Retina (tissue), 1 donor: ENCODE measurements around the gene GPATCH2L.

Experiments
- DNase-seq: peaks from one replicate; pipeline ENCODE4 v3.0.0-alpha.2; 2016

GPATCH2L gene

DNA sequence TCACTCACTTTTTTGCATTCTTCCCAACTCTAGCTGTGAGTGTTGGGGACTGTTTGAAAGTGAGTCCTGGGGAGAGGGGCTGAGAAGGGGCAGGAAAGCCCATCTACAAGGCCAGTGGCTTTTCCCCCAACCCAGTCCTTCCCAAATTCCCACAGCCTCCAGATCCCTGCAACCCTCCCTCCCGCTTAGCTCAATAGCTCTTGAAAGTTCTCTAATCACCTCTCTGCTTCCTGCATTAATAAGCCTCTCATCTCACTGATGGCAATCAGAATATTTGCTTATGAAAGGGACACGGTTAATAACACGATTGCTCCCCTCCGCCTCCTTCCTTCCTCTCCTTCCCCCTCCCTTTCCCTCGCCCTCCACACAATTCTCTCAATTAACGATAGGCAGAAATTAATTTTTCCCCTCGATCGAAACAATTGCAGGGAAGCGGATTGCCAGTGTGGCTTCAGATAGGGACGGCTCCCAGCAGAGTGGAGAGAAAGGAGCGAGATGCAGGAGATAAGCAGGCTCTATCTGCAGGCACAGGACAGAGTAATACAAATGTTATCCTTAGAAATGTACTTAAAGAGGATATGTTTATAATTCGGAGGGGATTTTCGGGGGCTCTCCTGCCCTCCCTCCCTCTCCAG is 15.1 kb upstream of the GPATCH2L start:
- no peak for DNase-seq

DNA sequence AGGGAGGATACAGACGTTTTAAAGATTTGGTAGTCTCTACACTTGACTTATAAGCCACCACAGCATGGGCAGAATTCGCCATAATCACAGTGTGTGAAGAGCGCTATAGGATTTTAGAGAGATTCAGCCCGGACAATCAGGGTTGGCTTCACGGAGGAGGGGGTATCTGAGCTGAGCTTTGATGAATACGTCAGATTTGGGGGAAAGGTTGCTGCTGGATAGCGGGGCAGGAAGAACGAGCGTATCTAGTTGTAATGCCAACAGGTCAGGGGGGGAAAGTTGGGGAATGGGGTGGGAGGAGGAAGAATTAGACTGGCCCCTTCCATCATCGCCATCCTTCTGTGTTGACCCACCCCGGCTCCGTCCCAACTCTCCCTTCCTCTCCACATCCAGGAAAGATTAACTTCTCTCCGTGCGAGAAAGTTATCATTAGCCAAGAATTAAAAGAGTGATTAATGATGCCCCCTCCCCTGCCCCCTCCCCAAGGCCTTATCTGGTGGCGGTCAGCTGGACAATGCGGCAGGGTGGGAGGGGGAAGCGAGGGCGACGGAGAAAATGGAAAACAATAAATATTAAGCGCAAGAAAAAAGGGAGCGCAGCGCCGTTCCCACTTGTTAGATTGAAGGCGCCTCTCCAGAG is 13.5 kb upstream of the GPATCH2L start:
- no peak for DNase-seq

- peak; percentile 69 for DNase-seq
These were observed 12.7 kb upstream of the GPATCH2L start for GRCh38 chr14:76138758-76139723.

DNA sequence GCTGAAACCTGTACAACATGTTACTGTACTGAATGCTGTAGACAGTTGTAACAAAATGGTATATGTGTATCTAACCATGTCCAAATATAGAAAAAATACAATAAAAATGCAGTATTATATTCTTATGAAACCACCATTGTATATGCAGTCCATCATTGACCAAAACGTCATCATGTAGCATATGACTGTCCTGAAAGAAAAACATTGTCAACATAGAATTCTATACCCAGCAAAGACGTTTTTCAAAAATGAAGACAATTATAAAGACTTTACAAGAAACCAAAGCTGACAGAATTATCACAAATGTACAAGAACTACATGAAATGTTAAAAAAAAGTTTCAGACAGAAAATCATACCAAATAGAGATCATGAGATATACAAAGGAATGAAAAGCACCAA is 8.1 kb upstream of the GPATCH2L start:
- DNase-seq: no peak

DNA sequence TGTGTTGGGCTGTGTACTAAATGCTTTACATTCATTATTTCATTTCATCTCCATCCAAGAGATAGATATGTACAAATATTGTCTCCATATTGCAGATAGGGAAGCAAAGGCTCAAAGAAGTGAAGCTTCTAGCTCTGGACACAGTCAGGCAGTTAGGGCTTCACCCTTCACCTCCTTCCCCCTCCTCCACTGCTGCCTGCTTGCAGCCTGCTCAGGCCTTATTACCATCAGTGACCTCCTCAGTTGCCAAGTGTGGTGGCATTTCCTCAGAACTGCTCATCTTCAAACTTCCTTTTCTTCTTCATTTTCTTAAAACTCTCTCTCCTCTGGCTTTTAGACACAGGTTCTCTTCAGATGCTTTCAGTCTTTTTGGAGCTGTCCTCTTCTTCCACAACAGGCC is 4.7 kb upstream of the GPATCH2L start:
- no peak for DNase-seq

DNA sequence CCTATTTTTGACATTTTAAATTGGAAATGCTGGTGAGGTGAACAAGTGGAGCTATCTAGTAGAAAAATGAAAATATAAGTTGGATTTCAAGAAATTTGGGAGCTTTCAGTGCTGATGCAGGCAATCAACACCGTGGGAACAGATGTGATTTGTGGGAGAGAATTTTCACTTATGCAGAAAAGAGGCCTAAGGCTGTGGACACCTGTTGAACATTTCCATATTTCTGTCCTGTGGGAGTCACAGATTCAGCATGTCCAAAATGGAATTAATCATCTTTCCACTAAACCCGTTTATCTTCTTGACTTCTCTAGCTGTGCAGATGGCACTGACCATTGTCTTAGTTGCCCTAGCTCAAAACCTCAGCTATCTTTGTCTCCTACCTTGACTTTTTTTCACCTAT is 2.5 kb upstream of the GPATCH2L start:
- no peak for DNase-seq

- DNase-seq: no peak
These were observed 585 bp downstream of the GPATCH2L start for GRCh38 chr14:76152333-76152681.

DNA sequence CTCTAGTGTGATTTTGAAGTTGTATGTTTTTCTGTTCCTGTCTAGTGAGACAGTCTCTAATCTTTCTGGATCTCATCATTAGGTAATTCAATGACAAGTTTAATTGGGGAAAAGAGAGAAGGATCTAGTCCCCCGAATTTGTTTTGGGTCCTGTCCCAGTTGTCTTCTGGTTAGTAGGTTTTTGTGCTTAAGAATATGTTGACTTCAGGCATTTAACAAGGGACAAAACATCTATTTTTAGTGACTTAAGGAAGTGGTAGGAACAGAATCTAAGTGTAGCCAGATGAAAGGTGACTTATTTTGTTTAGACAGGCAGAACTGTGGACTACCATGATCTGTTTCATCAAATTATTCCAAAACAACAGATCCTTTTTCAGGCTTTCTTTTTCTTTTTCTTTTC is 2.2 kb downstream of the GPATCH2L start:
- no peak for DNase-seq

- no peak for DNase-seq
These were observed 2.9 kb downstream of the GPATCH2L start for GRCh38 chr14:76154539-76155126.

- DNase-seq: no peak
These were observed 12.1 kb downstream of the GPATCH2L start for GRCh38 chr14:76163668-76164363.

DNA sequence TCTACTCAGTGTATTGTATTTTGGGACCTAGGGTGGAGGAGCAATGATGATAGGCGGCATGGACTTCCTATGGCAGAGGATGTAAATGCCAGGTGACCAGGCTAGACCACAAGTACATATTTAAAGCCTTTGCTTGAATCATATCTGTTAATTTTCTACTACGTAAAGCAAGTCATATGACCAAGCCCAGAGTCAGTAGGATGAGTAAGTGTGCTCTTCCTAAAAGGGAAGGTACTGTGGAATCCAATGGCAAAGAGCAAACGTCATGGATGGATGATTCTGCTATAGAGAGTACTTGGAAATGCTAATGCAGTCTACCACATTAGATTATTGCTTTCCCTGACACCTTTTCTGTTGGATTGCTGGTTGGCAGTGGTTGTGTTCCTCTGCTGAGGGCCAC is 16.8 kb downstream of the GPATCH2L start:
- DNase-seq: no peak

GRCh38 chr14:76169776-76170175 is 18.1 kb downstream of the GPATCH2L start:
- DNase-seq: no peak

DNA sequence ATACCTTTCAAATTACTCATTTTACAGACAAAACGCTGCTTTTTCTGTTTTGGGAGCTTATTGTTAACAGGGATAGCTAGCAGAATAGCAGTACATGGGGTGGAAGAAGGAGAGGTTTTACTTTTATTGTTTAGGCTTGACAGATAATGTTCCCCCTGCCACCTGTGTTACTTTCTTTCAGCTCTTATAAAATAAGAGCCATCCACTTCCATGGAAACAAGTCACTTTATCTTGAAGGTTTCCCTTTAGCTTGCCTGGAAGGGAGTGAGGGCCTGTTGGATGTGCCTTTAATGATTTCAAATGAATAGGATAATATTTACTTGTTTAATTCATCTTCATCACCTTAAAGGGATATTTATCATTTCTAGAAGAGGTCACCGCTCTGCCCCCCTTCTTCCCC is 23.3 kb downstream of the GPATCH2L start:
- DNase-seq: no peak

DNA sequence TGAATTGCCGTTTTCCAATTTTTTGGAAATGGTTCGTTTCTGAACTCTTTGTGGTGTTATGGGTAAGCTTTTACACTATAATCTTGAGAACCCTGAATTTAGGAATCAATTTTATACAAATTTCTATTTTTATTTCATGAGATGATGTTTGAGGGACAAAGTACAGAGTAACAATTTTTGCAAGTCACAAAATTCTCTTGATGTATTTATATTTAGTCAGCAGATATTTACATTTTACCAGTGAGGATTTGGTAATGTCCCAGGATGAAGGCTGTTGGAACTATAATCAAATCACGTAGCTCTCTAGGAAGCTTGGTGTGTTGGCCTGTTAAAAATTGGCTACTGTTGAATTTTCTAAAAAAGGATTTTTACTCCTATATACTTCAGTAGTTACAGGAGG is 24.2 kb downstream of the GPATCH2L start:
- no peak for DNase-seq

GRCh38 chr14:76181546-76181945 is 29.8 kb downstream of the GPATCH2L start:
- no peak for DNase-seq

DNA sequence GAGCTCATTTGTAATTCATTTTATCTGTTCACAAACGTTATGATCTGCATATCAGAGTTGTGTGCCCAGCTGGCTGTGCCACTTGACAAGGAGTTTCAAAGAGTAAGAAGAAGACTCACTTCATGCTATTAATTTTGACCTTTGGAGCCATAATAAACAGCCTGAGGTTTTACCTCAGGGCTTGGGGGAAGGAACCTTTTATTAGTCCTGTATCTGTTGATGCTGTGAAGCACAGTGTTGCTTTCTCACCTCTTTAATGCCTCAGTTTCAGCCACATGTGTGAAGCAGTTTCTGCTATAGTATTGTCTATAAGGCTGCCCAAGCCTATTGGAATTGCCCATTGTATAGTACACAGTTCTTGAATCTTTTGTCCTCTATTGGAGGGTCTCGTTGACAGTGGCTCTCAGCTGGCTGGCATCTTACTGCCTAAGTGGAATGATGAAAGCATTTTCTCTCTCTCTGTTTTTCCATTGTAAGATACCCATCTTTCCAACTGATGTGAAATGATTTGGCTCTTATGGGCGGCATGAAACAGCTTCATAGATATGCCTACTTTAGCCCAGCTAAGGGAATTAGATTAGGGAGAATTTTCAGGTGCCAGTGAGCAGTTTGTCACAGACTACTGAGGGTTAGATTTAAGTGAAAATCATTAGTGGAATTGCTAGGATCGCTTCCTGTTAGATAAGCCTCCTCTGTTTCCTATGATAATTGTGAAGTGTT is 34.7 kb downstream of the GPATCH2L start:
- DNase-seq: no peak

- no peak for DNase-seq
These were observed 39.6 kb downstream of the GPATCH2L start for GRCh38 chr14:76191297-76191696.

GRCh38 chr14:76193696-76194095 is 42.0 kb downstream of the GPATCH2L start:
- no peak for DNase-seq

DNA sequence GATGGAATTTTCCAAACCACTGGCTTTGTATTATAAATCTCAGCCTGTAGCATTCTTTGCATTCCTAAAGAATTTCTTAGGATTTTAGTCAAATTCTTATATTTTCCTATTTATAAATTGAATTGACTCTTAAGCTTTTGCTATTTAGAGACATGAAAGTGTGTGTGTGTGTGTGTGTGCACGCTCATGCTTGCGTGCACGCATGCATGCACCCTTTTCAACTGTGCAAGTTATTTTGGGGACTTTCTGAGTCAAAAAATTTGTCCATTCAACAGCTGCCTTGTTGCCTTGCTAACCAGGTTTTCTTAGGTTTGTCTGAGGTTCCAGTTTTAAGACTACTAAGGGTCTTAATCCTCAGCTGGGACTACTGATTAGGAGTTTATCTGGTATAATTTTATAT is 42.6 kb downstream of the GPATCH2L start:
- DNase-seq: no peak

DNA sequence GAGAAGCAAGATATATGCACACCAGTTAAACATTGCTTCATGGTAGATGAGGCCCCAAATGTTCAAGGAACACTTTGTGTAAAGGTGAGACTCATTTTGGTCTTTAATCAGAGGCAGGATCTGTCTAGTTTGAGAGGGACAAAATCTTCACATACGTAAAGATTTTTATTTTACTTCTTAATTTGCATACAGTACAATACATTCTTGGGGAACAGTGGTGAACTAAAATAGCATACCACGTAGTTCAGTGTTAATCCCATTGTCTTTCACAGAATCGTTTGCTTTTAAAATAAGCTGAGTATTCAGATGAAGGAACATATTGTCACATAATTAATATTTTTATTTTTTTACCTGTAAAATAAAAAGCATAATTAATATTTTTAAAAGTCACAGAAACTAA is 43.3 kb downstream of the GPATCH2L start:
- no peak for DNase-seq

- no peak for DNase-seq
These were observed 45.4 kb downstream of the GPATCH2L start for GRCh38 chr14:76196980-76197695.

DNA sequence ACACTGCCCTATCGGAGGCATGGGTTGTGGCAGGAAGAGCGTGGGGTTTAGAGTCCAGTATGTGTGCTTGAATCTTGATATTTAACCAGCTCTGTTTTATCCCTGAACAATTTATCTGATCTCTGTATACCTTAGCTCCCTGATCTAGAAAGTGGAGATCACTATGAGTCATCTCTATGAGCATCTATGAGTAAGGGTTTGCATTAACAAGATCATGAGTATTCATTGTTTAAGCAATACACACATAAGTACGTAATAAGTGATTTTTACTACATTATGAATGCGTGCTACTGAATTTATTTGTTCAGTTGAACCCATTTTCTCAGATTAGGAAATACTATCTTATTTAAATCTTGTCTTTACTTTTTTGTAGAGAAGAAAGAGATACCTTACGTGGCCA is 49.4 kb downstream of the GPATCH2L start:
- no peak for DNase-seq
